BLaER1 treated with 17β-estradiol and CSF1 and Interleukin-3, amounts not matched to agents 10 nM and 100 nM (cell line): ENCODE data around the gene MYL7.
"Not testable (repeated sequence)": the region's sequence is repeated elsewhere in the genome, so short reads cannot be mapped to it uniquely, and the experiment has no call there.

Source experiments
- H3K27ac ChIP-seq, 11 experiments: shearing (Covaris generic); formaldehyde crosslinking; 2 replicates each; pipeline ENCODE4 v1.8.1; 2022
- H3K27me3 ChIP-seq, 11 experiments: shearing (Covaris generic); formaldehyde crosslinking; 2 replicates each; pipeline ENCODE4 v1.8.1; 2022
- H3K36me3 ChIP-seq, 11 experiments: shearing (Covaris generic); formaldehyde crosslinking; 2 replicates each; pipeline ENCODE4 v1.8.1; 2022
- H3K4me1 ChIP-seq, 10 experiments: shearing (Covaris generic); formaldehyde crosslinking; 2 replicates each; pipeline ENCODE4 v1.8.1; 2022
- H3K4me2 ChIP-seq, 11 experiments: shearing (Covaris generic); formaldehyde crosslinking; 2 replicates each; pipeline ENCODE4 v1.8.1; 2022
- H3K4me3 ChIP-seq, 10 experiments: shearing (Covaris generic); formaldehyde crosslinking; 2 replicates each; pipeline ENCODE4 v1.8.1; 2022
- H3K9ac ChIP-seq, 11 experiments: shearing (Covaris generic); formaldehyde crosslinking; 2 replicates each; pipeline ENCODE4 v1.8.1; 2022
- H3K9me3 ChIP-seq, 11 experiments: shearing (Covaris generic); formaldehyde crosslinking; replicated peaks in 1 of 11; 2 replicates each; pipeline ENCODE4 v1.8.1; 2022
- H4K20me1 ChIP-seq, 11 experiments: shearing (Covaris generic); formaldehyde crosslinking; 2 replicates each; pipeline ENCODE4 v1.8.1; 2022
- Cebpa-rat ChIP-seq, 11 experiments: shearing (Covaris generic); IDR thresholded peaks; 2 replicates each; pipeline ENCODE4 v1.8.1; 2022

Gene MYL7

GRCh38 chr7:44184873-44185446 is 43.8 kb upstream of the MYL7 start:
- peaks cover 0 to 35% (median 11%) of the 10 kb centered on the region in 10 experiments; a peak in 12 of 20 replicates for H3K4me1 ChIP-seq
- peak overlapping the region in 1 of 11 experiments; percentile 17; a peak in 1 of 22 replicates for H3K27ac ChIP-seq
- H4K20me1 ChIP-seq: no peaks in the 10 kb centered on the region
- no peaks in the 10 kb centered on the region for H3K27me3 ChIP-seq
- H3K9ac ChIP-seq: peak overlapping the region in 3 of 11 experiments; percentile 4 to 6 (median 4); a peak in 2 of 22 replicates
- no peaks in the 10 kb centered on the region for H3K36me3 ChIP-seq
- peak overlapping the region in 5 of 11 experiments; percentile 5 to 18 (median 15); a peak in 4 of 22 replicates for H3K4me2 ChIP-seq
- peaks cover 15 to 25% (median 17%) of the 10 kb centered on the region in 11 experiments; a peak in 21 of 22 replicates for H3K9me3 ChIP-seq
- TF ChIP-seq Cebpa-rat (IDR thresholded peaks at IDR 0.05): no peak
- no peak overlapping the region for H3K4me3 ChIP-seq

GRCh38 chr7:44184206-44184872 is 43.2 kb upstream of the MYL7 start:
- H3K4me2 ChIP-seq: peak overlapping the region in 2 of 11 experiments; percentile 11 to 18; a peak in 1 of 22 replicates
- H3K9ac ChIP-seq: peak overlapping the region in 2 of 11 experiments; percentile 4 to 6; a peak in 2 of 22 replicates
- no peak for TF ChIP-seq Cebpa-rat (IDR thresholded peaks at IDR 0.05)
- H3K4me3 ChIP-seq: no peak overlapping the region
- peaks cover 0 to 35% (median 13%) of the 10 kb centered on the region in 10 experiments; a peak in 14 of 20 replicates for H3K4me1 ChIP-seq
- no peak overlapping the region for H3K27ac ChIP-seq
- peaks cover 15 to 25% (median 17%) of the 10 kb centered on the region in 11 experiments; a peak in 21 of 22 replicates for H3K9me3 ChIP-seq
- H3K36me3 ChIP-seq: no peaks in the 10 kb centered on the region
- H3K27me3 ChIP-seq: no peaks in the 10 kb centered on the region
- no peaks in the 10 kb centered on the region for H4K20me1 ChIP-seq

GRCh38 chr7:44183386-44183785 is 42.3 kb upstream of the MYL7 start:
- Histone ChIP-seq H4K20me1 (no peaks in the 10 kb centered on the region), H3K9me3 (peaks cover 15 to 25% (median 17%) of the 10 kb centered on the region in 11 experiments; a peak in 21 of 22 replicates), H3K9ac (no peak overlapping the region), H3K36me3 (no peaks in the 10 kb centered on the region), H3K4me1 (peaks cover 0 to 33% (median 14%) of the 10 kb centered on the region in 10 experiments; a peak in 14 of 20 replicates), H3K27ac (no peak overlapping the region), H3K4me2 (no peak overlapping the region), H3K4me3 (no peak overlapping the region), H3K27me3 (no peaks in the 10 kb centered on the region)
- no peak for TF ChIP-seq Cebpa-rat (IDR thresholded peaks at IDR 0.05)

- no peak overlapping the region for H3K4me3 ChIP-seq
- H3K36me3 ChIP-seq: no peaks in the 10 kb centered on the region
- peaks cover 0 to 28% (median 14%) of the 10 kb centered on the region in 10 experiments; a peak in 14 of 20 replicates for H3K4me1 ChIP-seq
- H3K9me3 ChIP-seq: peaks cover 15 to 25% (median 17%) of the 10 kb centered on the region in 11 experiments; a peak in 21 of 22 replicates
- no peaks in the 10 kb centered on the region for H3K27me3 ChIP-seq
- H4K20me1 ChIP-seq: no peaks in the 10 kb centered on the region
- no peak for TF ChIP-seq Cebpa-rat (IDR thresholded peaks at IDR 0.05)
- H3K27ac ChIP-seq: no peak overlapping the region
- H3K9ac ChIP-seq: no peak overlapping the region
- no peak overlapping the region for H3K4me2 ChIP-seq
Observed at GRCh38 chr7:44182827-44183226, 41.7 kb upstream of the MYL7 start.

- Histone ChIP-seq H3K4me1 (peaks cover 4 to 34% (median 12%) of the 10 kb centered on the region in 10 experiments; a peak in 16 of 20 replicates), H3K36me3 (no peaks in the 10 kb centered on the region), H3K27ac (no peak overlapping the region), H3K27me3 (no peaks in the 10 kb centered on the region), H3K9ac (no peak overlapping the region), H4K20me1 (no peaks in the 10 kb centered on the region), H3K9me3 (peaks cover 15 to 25% (median 17%) of the 10 kb centered on the region in 11 experiments; a peak in 21 of 22 replicates), H3K4me2 (no peak overlapping the region), H3K4me3 (no peak overlapping the region)
- no peak for TF ChIP-seq Cebpa-rat (IDR thresholded peaks at IDR 0.05)
Observed at GRCh38 chr7:44180631-44181030, 39.5 kb upstream of the MYL7 start.

- H3K27ac ChIP-seq: no peak overlapping the region
Observed at GRCh38 chr7:44177570-44178131, 36.5 kb upstream of the MYL7 start.

GRCh38 chr7:44176486-44176885 is 35.4 kb upstream of the MYL7 start:
- TF ChIP-seq Cebpa-rat (IDR thresholded peaks at IDR 0.05): no peak
- Histone ChIP-seq H3K36me3 (no peaks in the 10 kb centered on the region), H3K4me2 (peak overlapping the region in 3 of 11 experiments; percentile 11 to 27 (median 21); a peak in 3 of 22 replicates), H3K4me1 (peaks cover 0 to 26% (median 7%) of the 10 kb centered on the region in 10 experiments; a peak in 9 of 20 replicates), H3K9me3 (peaks cover 0 to 16% (median 9%) of the 10 kb centered on the region in 11 experiments; a peak in 12 of 22 replicates), H3K27me3 (no peaks in the 10 kb centered on the region), H3K9ac (no peak overlapping the region), H3K4me3 (no peak overlapping the region), H3K27ac (no peak overlapping the region), H4K20me1 (no peaks in the 10 kb centered on the region)

More at GRCh38 chr7:44177570-44178131, 36.5 kb upstream of the MYL7 start:
- Histone ChIP-seq H3K4me2 (no peak overlapping the region), H3K4me3 (no peak overlapping the region), H3K9me3 (peaks cover 11 to 19% (median 13%) of the 10 kb centered on the region in 11 experiments; a peak in 21 of 22 replicates), H3K9ac (no peak overlapping the region), H3K36me3 (no peaks in the 10 kb centered on the region), H3K27me3 (no peaks in the 10 kb centered on the region), H4K20me1 (no peaks in the 10 kb centered on the region), H3K4me1 (peaks cover 0 to 26% (median 7%) of the 10 kb centered on the region in 10 experiments; a peak in 9 of 20 replicates)
- TF ChIP-seq Cebpa-rat (IDR thresholded peaks at IDR 0.05): no peak

GRCh38 chr7:44175730-44176129 is 34.6 kb upstream of the MYL7 start:
- Histone ChIP-seq H3K9ac (no peak overlapping the region), H3K27me3 (no peaks in the 10 kb centered on the region), H3K4me3 (no peak overlapping the region), H3K27ac (no peak overlapping the region), H3K36me3 (no peaks in the 10 kb centered on the region), H3K4me1 (peaks cover 0 to 26% (median 7%) of the 10 kb centered on the region in 10 experiments; a peak in 9 of 20 replicates), H3K9me3 (peaks cover 0 to 16% (median 11%) of the 10 kb centered on the region in 11 experiments; a peak in 13 of 22 replicates), H3K4me2 (peak overlapping the region in 1 of 11 experiments; percentile 11; a peak in 1 of 22 replicates), H4K20me1 (no peaks in the 10 kb centered on the region)
- TF ChIP-seq Cebpa-rat (IDR thresholded peaks at IDR 0.05): no peak

GRCh38 chr7:44174694-44174948 is 33.5 kb upstream of the MYL7 start:
- not testable (repeated sequence) for H3K4me3 ChIP-seq, H3K36me3 ChIP-seq, H3K27ac ChIP-seq, H4K20me1 ChIP-seq, H3K27me3 ChIP-seq, H3K4me2 ChIP-seq, H3K9ac ChIP-seq
- peaks cover 0 to 18% (median 11%) of the 10 kb centered on the region in 11 experiments; a peak in 13 of 22 replicates for H3K9me3 ChIP-seq
- H3K4me1 ChIP-seq: peaks cover 0 to 22% (median 6%) of the 10 kb centered on the region in 10 experiments; a peak in 9 of 20 replicates
